Endodermal cell (in vitro differentiated cells): Measurements from ENCODE around the gene RELL1. TPM values are rescaled to one million over a fixed set of nuclear protein-coding genes. Genes with fewer than 3 reads are reported as not detected.

ENCODE experiments used
- DNase-seq: peaks from one replicate; pipeline ENCODE4 v3.0.0-alpha.2; 2017
- H3K27ac ChIP-seq: 2 replicates; pipeline ENCODE4 v1.5.1; 2013; ENCODE audit warnings: mild to moderate bottlenecking, low read depth, low read length, moderate library complexity
- H3K27me3 ChIP-seq: 2 replicates; pipeline ENCODE4 v1.6.1; 2013; ENCODE audit warnings: mild to moderate bottlenecking, low read length, moderate library complexity; ENCODE audit not compliant: insufficient read depth, control insufficient read depth, poor library complexity, severe bottlenecking
- H3K36me3 ChIP-seq: 2 replicates; pipeline ENCODE4 v1.7.0; 2013; ENCODE audit warnings: mild to moderate bottlenecking, low read length, moderate library complexity; ENCODE audit not compliant: control insufficient read depth, insufficient read depth
- H3K4me1 ChIP-seq: one replicate; pipeline ENCODE4 v1.7.0; 2013; ENCODE audit warnings: low read length; ENCODE audit not compliant: control insufficient read depth, insufficient read depth
- H3K4me3 ChIP-seq: 2 replicates; pipeline ENCODE4 v1.5.1; 2013; ENCODE audit warnings: mild to moderate bottlenecking, low read length, moderate library complexity
- H3K9ac ChIP-seq: 2 replicates; pipeline ENCODE4 v1.6.1; 2013; ENCODE audit warnings: mild to moderate bottlenecking, low read length, moderate library complexity; ENCODE audit not compliant: poor library complexity, severe bottlenecking; ENCODE audit errors: extremely low read depth
- H3K9me3 ChIP-seq: 2 replicates; pipeline ENCODE4 v1.6.1; 2013; ENCODE audit warnings: mild to moderate bottlenecking, low read length, moderate library complexity; ENCODE audit not compliant: control insufficient read depth
- H3K27ac Mint-ChIP-seq: 2 replicates; pipeline ENCODE4 v1.8.0; 2020; ENCODE audit warnings: mixed read lengths
- H3K27me3 Mint-ChIP-seq: 2 replicates; pipeline ENCODE4 v1.8.0; 2021; ENCODE audit warnings: mild to moderate bottlenecking, mixed read lengths; ENCODE audit not compliant: insufficient read depth
- H3K36me3 Mint-ChIP-seq: 2 replicates; pipeline ENCODE4 v1.8.0; 2020; ENCODE audit warnings: low read depth, mixed read lengths
- H3K4me1 Mint-ChIP-seq: 2 replicates; pipeline ENCODE4 v1.8.0; 2020; ENCODE audit warnings: mixed read lengths
- H3K4me3 Mint-ChIP-seq: 2 replicates; pipeline ENCODE4 v1.8.0; 2020; ENCODE audit warnings: mild to moderate bottlenecking, moderate library complexity, mixed read lengths
- H3K9me3 Mint-ChIP-seq: 2 replicates; pipeline ENCODE4 v1.8.0; 2020; ENCODE audit warnings: mild to moderate bottlenecking, mixed read lengths
- WGBS, 2 experiments: methylation state at CpG; one replicate each; pipeline versions ENCODE4 v1.1.5 to v1.1.7; 2013; ENCODE audit warnings: missing lambda C conversion rate in 2 of 2, mixed read lengths in 1 of 2; ENCODE audit not compliant: insufficient coverage in 1 of 2, insufficient read length in 1 of 2; 5-methylcytosine and 5-hydroxymethylcytosine counted together
- total RNA-seq, 2 donors: library from RNA; stranded (reverse); fragmentation: NEBNext Ultra II Directional in 1 of 2; extraction: Animal tissue kit (Norgen Biotek cat#: 25700) in 1 of 2; gene quantifications; 2 replicates in 1 of 2; 3 replicates in 1 of 2; pipeline ENCODE4 v1.2.1, GENCODE V29; 2021
- TF ChIP-seq, protein P1 (sequence below): fragments of 200-600 bp; sonication (generic); conservative IDR thresholded peaks from 2 replicates; pipeline ENCODE4 v1.5.0; 2021; ENCODE audit warnings: antibody characterized with exemption, mild to moderate bottlenecking

RELL1 gene
- total RNA-seq, 2 donors from 2014 or later: 12.1 to 12.3 TPM

- H3K9me3 Mint-ChIP-seq: no peaks in the 10 kb centered on the region
Observed at GRCh38 chr4:37632836-37633235, 53.3 kb downstream of the RELL1 start.

GRCh38 chr4:37631551-37631950 lies 54.6 kb downstream of the RELL1 start:
- no peak overlapping the region for H3K9ac ChIP-seq
- H3K9me3 ChIP-seq: no peaks in the 10 kb centered on the region
- H3K4me1 ChIP-seq: no peaks in the 10 kb centered on the region
- H3K27me3 ChIP-seq: no peaks in the 10 kb centered on the region
- H3K4me1 Mint-ChIP-seq: no peaks in the 10 kb centered on the region
- H3K27me3 Mint-ChIP-seq: no peaks in the 10 kb centered on the region
- no peak overlapping the region for H3K4me3 Mint-ChIP-seq
- TF ChIP-seq, protein P1, sequence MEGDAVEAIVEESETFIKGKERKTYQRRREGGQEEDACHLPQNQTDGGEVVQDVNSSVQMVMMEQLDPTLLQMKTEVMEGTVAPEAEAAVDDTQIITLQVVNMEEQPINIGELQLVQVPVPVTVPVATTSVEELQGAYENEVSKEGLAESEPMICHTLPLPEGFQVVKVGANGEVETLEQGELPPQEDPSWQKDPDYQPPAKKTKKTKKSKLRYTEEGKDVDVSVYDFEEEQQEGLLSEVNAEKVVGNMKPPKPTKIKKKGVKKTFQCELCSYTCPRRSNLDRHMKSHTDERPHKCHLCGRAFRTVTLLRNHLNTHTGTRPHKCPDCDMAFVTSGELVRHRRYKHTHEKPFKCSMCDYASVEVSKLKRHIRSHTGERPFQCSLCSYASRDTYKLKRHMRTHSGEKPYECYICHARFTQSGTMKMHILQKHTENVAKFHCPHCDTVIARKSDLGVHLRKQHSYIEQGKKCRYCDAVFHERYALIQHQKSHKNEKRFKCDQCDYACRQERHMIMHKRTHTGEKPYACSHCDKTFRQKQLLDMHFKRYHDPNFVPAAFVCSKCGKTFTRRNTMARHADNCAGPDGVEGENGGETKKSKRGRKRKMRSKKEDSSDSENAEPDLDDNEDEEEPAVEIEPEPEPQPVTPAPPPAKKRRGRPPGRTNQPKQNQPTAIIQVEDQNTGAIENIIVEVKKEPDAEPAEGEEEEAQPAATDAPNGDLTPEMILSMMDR: no peak
- peaks cover 44% of the 10 kb centered on the region for H3K36me3 Mint-ChIP-seq
- H3K27ac Mint-ChIP-seq: no peak overlapping the region
- 79 to 89% methylated on average over 2 of the region's 2 CpGs for WGBS, 2 experiments
- DNase-seq: no peak
- H3K9me3 Mint-ChIP-seq: no peaks in the 10 kb centered on the region
- H3K4me3 ChIP-seq: no peak overlapping the region
- peaks cover 37% of the 10 kb centered on the region for H3K36me3 ChIP-seq
- H3K27ac ChIP-seq: no peak overlapping the region

More at GRCh38 chr4:37632836-37633235, 53.3 kb downstream of the RELL1 start:
- Histone ChIP-seq H3K27me3 (no peaks in the 10 kb centered on the region), H3K36me3 (peaks cover 35% of the 10 kb centered on the region), H3K4me1 (no peaks in the 10 kb centered on the region), H3K9me3 (no peaks in the 10 kb centered on the region), H3K9ac (no peak overlapping the region), H3K4me3 (no peak overlapping the region), H3K27ac (no peak overlapping the region)
- Mint-ChIP-seq H3K27me3 (no peaks in the 10 kb centered on the region), H3K4me3 (no peak overlapping the region), H3K27ac (no peak overlapping the region), H3K4me1 (no peaks in the 10 kb centered on the region), H3K36me3 (peaks cover 56% of the 10 kb centered on the region)
- TF ChIP-seq, protein P1: no peak
- no peak for DNase-seq
- 90 to 96% methylated on average over 2 to 3 of the region's 3 CpGs for WGBS, 2 experiments

DNA sequence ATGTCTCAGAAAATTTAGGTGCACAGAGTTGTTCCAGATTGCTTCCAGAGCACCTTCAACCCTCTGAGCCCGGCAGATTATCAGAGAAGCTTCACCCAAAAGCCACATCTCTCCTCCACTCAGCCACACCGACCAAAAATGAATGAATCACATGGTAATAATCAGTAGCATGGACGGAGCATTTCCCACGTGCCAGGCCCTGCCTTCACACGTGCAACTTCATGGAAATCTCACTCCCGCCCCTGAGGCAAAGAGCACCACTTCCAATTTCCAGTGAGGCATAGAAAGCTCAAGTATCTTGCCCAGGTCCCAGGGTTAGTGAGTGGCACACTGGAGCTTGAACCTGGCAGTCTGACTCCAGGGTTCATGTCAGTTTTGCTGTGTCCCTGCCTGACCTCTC lies 56.5 kb downstream of the RELL1 start:
- no peaks in the 10 kb centered on the region for H3K9me3 Mint-ChIP-seq
- Histone ChIP-seq H3K4me3 (no peak overlapping the region), H3K4me1 (no peaks in the 10 kb centered on the region), H3K27ac (no peak overlapping the region), H3K9ac (no peak overlapping the region), H3K9me3 (no peaks in the 10 kb centered on the region), H3K36me3 (peaks cover 37% of the 10 kb centered on the region), H3K27me3 (no peaks in the 10 kb centered on the region)
- H3K4me1 Mint-ChIP-seq: no peaks in the 10 kb centered on the region
- TF ChIP-seq, protein P1: no peak
- no peak overlapping the region for H3K4me3 Mint-ChIP-seq
- WGBS, 2 experiments: 90 to 96% methylated on average over 6 of the region's 6 CpGs
- H3K36me3 Mint-ChIP-seq: peaks cover 38% of the 10 kb centered on the region
- DNase-seq: no peak
- H3K27ac Mint-ChIP-seq: no peak overlapping the region
- no peaks in the 10 kb centered on the region for H3K27me3 Mint-ChIP-seq
